ENCODE data around the gene TRIM14. TPM values are rescaled to one million over a fixed set of nuclear protein-coding genes. Genes with fewer than 3 reads are reported as not detected.

Gene TRIM14
- total and polyA plus RNA-seq, 10 of the 15 experiments (the other 5 are each of a cell fraction or from before 2014, with no cell fraction given), result 8.6 to 53.3 (median 35.7) TPM

DNA sequence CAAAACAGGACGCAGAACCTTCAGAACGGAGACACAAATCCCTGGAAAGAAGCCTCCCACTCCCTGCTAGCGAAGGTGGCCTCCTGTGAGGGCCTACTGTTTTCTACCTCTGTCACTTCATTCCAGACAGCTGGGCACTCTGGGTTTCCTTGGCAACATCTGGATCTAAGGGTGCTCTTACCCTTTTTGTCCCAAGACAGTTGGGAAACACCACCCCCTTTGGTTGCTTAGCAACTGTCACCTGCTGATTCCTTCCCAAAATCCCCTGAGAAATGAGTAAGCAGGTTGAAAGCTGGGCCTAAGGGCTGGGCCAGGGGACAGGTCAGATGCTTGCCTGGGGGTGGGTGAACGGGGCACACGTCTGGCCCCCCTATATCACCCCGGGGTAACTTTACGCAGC, 33.1 kb downstream of the TRIM14 start:
- CTCF ChIA-PET, result interaction anchor here (0.6 kb wide), 1 partner anchor 52 kb away, joined by 3 read pairs; no protein-coding TSS in a partner anchor
- Histone ChIP-seq H3K4me3 (no peak overlapping the region), H3K4me2 (ENCODE audit: control insufficient read depth, insufficient read depth) (no peak overlapping the region), H3K27me3 (replicated peaks in 1 of 2; ENCODE audit: control insufficient read depth in 2 of 2, insufficient read depth in 2 of 2, low read length in 1 of 2) (no peaks in the 10 kb centered on the region), H2AFZ (ENCODE audit: control insufficient read depth, low read depth, low read length) (no peak overlapping the region), H3K27ac (ENCODE audit: control insufficient read depth, insufficient read depth) (no peak overlapping the region; the same call in 1 of the 2 replicates), H3K4me1 (ENCODE audit: control insufficient read depth, insufficient read depth, low read length) (no peaks in the 10 kb centered on the region), H3K36me3 (ENCODE audit: control insufficient read depth in 2 of 2, insufficient read depth in 2 of 2, low read length in 1 of 2) (peaks cover 25 to 35% of the 10 kb centered on the region in 2 experiments), H3K9me3 (replicated peaks; ENCODE audit: control insufficient read depth, insufficient read depth, low read length) (no peaks in the 10 kb centered on the region), H3K9ac (ENCODE audit: control insufficient read depth, insufficient read depth, low read length) (no peak overlapping the region), H3K79me2 (ENCODE audit: control insufficient read depth, insufficient read depth, low read length) (no peaks in the 10 kb centered on the region), H4K20me1 (ENCODE audit: control insufficient read depth, insufficient read depth) (no peaks in the 10 kb centered on the region)
- SMC1A ChIA-PET (ENCODE audit: uncharacterized antibody, unreplicated experiment), result interaction anchor here (0.9 to 3.3 kb wide), 4 partner anchors 12 to 119 kb away, joined by 3 to 12 read pairs (median 4); no protein-coding TSS in a partner anchor
- ATAC-seq (peak; percentile 50), FAIRE-seq (no peak), DNase-seq (ENCODE audit: low read depth, low spot score) (no peak)
- in situ Hi-C loops (cut with MboI) (no loop called here), intact Hi-C loops (cut with micrococcal nuclease; ENCODE audit: unreplicated experiment) (no loop called here)
- BruUV-seq (replicated peaks), result no TSS peak
- TF ChIP-seq SKIL (IDR thresholded peaks at IDR 0.05; ENCODE audit: low read depth, poor library complexity, severe bottlenecking), result no peak
- TF ChIP-seq SUZ12 (IDR thresholded peaks at IDR 0.05; ENCODE audit: unreplicated experiment), result no peak
- TF ChIP-seq BMI1 (IDR thresholded peaks at IDR 0.05; ENCODE audit: borderline replicate concordance), result peak; percentile 74
- RAD21 ChIA-PET (ENCODE audit: unreplicated experiment), result interaction anchor here (0.7 to 1.4 kb wide), 4 partner anchors 11 to 46 kb away, joined by 3 to 6 read pairs (median 4); partner anchors contain the start of gene TRIM14
- WGBS (ENCODE audit: insufficient coverage, insufficient replicate concordance, low lambda C conversion rate, missing lambda C conversion rate), result 63% methylated on average over 7 of the region's 7 CpGs
- POLR2A ChIA-PET, result no interaction called here

- ChIA-PET RAD21 (ENCODE audit: unreplicated experiment) (interaction anchor here (0.6 kb wide), 1 partner anchor 34 kb away, joined by 3 read pairs; no protein-coding TSS in a partner anchor), SMC1A (ENCODE audit: uncharacterized antibody, unreplicated experiment) (interaction anchor here (1.2 to 3.3 kb wide), 6 partner anchors 10 to 120 kb away, joined by 3 to 12 read pairs (median 4); partner anchors contain the start of gene TRIM14), POLR2A (interaction anchor here (0.6 kb wide), 1 partner anchor 289 kb away, joined by 3 read pairs; no protein-coding TSS in a partner anchor), CTCF (interaction anchor here (1.7 kb wide), 1 partner anchor 10 kb away, joined by 8 read pairs; no protein-coding TSS in a partner anchor)
- in situ Hi-C loops (cut with MboI) (no loop called here), intact Hi-C loops (cut with micrococcal nuclease; ENCODE audit: unreplicated experiment) (no loop called here)
- H3K27ac ChIP-seq (ENCODE audit: control insufficient read depth, insufficient read depth), result no peak overlapping the region
- BruUV-seq (replicated peaks), result no TSS peak
- H3K36me3 ChIP-seq (ENCODE audit: control insufficient read depth in 2 of 2, insufficient read depth in 2 of 2, low read length in 1 of 2), result peaks cover 27 to 40% of the 10 kb centered on the region in 2 experiments
- ATAC-seq (no peak), FAIRE-seq (no peak), DNase-seq (ENCODE audit: low read depth, low spot score) (no peak)
- no peak overlapping the region for H3K4me3 ChIP-seq
- no peaks in the 10 kb centered on the region for H3K79me2 ChIP-seq (ENCODE audit: control insufficient read depth, insufficient read depth, low read length)
- no peaks in the 10 kb centered on the region for H3K4me1 ChIP-seq (ENCODE audit: control insufficient read depth, insufficient read depth, low read length)
- no peaks in the 10 kb centered on the region for H3K9me3 ChIP-seq (replicated peaks; ENCODE audit: control insufficient read depth, insufficient read depth, low read length)
- H3K27me3 ChIP-seq (replicated peaks in 1 of 2; ENCODE audit: control insufficient read depth in 2 of 2, insufficient read depth in 2 of 2, low read length in 1 of 2), result no peaks in the 10 kb centered on the region
- H4K20me1 ChIP-seq (ENCODE audit: control insufficient read depth, insufficient read depth), result no peaks in the 10 kb centered on the region
- WGBS (ENCODE audit: insufficient coverage, insufficient replicate concordance, low lambda C conversion rate, missing lambda C conversion rate), result 97% methylated on average over 4 of the region's 4 CpGs
- no peak overlapping the region for H3K9ac ChIP-seq (ENCODE audit: control insufficient read depth, insufficient read depth, low read length)
- no peak overlapping the region for H3K4me2 ChIP-seq (ENCODE audit: control insufficient read depth, insufficient read depth)
- H2AFZ ChIP-seq (ENCODE audit: control insufficient read depth, low read depth, low read length), result no peak overlapping the region
- TF ChIP-seq CHD4 (IDR thresholded peaks at IDR 0.05), result no peak
- TF ChIP-seq, protein P1, sequence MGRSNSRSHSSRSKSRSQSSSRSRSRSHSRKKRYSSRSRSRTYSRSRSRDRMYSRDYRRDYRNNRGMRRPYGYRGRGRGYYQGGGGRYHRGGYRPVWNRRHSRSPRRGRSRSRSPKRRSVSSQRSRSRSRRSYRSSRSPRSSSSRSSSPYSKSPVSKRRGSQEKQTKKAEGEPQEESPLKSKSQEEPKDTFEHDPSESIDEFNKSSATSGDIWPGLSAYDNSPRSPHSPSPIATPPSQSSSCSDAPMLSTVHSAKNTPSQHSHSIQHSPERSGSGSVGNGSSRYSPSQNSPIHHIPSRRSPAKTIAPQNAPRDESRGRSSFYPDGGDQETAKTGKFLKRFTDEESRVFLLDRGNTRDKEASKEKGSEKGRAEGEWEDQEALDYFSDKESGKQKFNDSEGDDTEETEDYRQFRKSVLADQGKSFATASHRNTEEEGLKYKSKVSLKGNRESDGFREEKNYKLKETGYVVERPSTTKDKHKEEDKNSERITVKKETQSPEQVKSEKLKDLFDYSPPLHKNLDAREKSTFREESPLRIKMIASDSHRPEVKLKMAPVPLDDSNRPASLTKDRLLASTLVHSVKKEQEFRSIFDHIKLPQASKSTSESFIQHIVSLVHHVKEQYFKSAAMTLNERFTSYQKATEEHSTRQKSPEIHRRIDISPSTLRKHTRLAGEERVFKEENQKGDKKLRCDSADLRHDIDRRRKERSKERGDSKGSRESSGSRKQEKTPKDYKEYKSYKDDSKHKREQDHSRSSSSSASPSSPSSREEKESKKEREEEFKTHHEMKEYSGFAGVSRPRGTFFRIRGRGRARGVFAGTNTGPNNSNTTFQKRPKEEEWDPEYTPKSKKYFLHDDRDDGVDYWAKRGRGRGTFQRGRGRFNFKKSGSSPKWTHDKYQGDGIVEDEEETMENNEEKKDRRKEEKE (IDR thresholded peaks at IDR 0.05), result no peak
- no peak for TF ChIP-seq JUNB (IDR thresholded peaks at IDR 0.05)
- no peak for TF ChIP-seq GABPA (IDR thresholded peaks at IDR 0.05; ENCODE audit: low read depth)
- no peak for TF ChIP-seq KLF5 (IDR thresholded peaks at IDR 0.05; ENCODE audit: partially characterized antibody)
- TF ChIP-seq RFX5 (IDR thresholded peaks at IDR 0.05; ENCODE audit: low read depth, low read length), result no peak
- TF ChIP-seq NFIC (IDR thresholded peaks at IDR 0.05; ENCODE audit: low read depth, low read length), result no peak
- TF ChIP-seq POLR2A (IDR thresholded peaks at IDR 0.05; ENCODE audit: low read depth, low read length), result peak; percentile 50
Measured at GRCh38 chr9:98085058-98085457, 34.0 kb downstream of the TRIM14 start.
